Colonic mucosa (tissue), 4 donors: ENCODE results near the gene RASGRP1. TPM values are rescaled to one million over a fixed set of nuclear protein-coding genes. Genes with fewer than 3 reads are reported as not detected.

ENCODE experiments used
- DNase-seq: peaks from one replicate; pipeline ENCODE4 v3.0.0-alpha.2; 2020
- H3K27ac ChIP-seq: fragments of 200-600 bp; one replicate; pipeline ENCODE4 v1.8.0; 2021
- H3K27me3 ChIP-seq: fragments of 200-600 bp; one replicate; pipeline ENCODE4 v1.8.0; 2021
- H3K36me3 ChIP-seq: fragments of 200-600 bp; one replicate; pipeline ENCODE4 v1.8.0; 2021
- H3K4me1 ChIP-seq: fragments of 200-600 bp; one replicate; pipeline ENCODE4 v1.8.0; 2021; ENCODE audit warnings: mild to moderate bottlenecking
- H3K4me3 ChIP-seq: fragments of 200-600 bp; one replicate; pipeline ENCODE4 v1.8.0; 2021
- H3K9ac ChIP-seq, 2 donors: one replicate each; pipeline ENCODE4 v1.7.0; 2013; ENCODE audit warnings: control low read depth in 2 of 2, low read depth in 2 of 2, low read length in 2 of 2
- H3K9me3 ChIP-seq: fragments of 200-600 bp; one replicate; pipeline ENCODE4 v1.8.0; 2021
- intact Hi-C: fragments of 100-400 bp; cut with DNase I; formaldehyde crosslinking; loops from one replicate; pipeline ENCODE4 v1.14.1; 2022
- total RNA-seq, 2 donors: library from RNA; stranded (reverse); fragmentation: NEBNext Ultra II Directional in 1 of 2; extraction: Animal tissue kit (Norgen Biotek cat#: 25700) in 1 of 2; gene quantifications; one replicate each; pipeline ENCODE4 v1.2.1, GENCODE V29; 2021
- TF ChIP-seq, protein P1 (sequence below): fragments of 200-600 bp; IDR thresholded peaks from one replicate; pipeline ENCODE4 v1.8.0; 2022; ENCODE audit warnings: antibody characterized with exemption, mild to moderate bottlenecking
- donor health status: healthy.
- donor health status: DM: no; HTN: no; CAD: no.
- donor health status: DM: no; HTN: no; CAD: no.

Gene RASGRP1
- total RNA-seq, 2 donors from 2014 or later = 0.96 to 1.5 TPM

GRCh38 chr15:38600236-38600635 lies 35.6 kb upstream of the RASGRP1 start:
- Histone ChIP-seq H3K9me3 (no peaks in the 10 kb centered on the region), H3K27me3 (no peaks in the 10 kb centered on the region), H3K4me3 (no peak overlapping the region), H3K27ac (no peak overlapping the region), H3K4me1 (no peaks in the 10 kb centered on the region), H3K9ac (no peak overlapping the region), H3K36me3 (no peaks in the 10 kb centered on the region)
- DNase-seq = no peak
- intact Hi-C loops = no loop called here
- TF ChIP-seq, protein P1, sequence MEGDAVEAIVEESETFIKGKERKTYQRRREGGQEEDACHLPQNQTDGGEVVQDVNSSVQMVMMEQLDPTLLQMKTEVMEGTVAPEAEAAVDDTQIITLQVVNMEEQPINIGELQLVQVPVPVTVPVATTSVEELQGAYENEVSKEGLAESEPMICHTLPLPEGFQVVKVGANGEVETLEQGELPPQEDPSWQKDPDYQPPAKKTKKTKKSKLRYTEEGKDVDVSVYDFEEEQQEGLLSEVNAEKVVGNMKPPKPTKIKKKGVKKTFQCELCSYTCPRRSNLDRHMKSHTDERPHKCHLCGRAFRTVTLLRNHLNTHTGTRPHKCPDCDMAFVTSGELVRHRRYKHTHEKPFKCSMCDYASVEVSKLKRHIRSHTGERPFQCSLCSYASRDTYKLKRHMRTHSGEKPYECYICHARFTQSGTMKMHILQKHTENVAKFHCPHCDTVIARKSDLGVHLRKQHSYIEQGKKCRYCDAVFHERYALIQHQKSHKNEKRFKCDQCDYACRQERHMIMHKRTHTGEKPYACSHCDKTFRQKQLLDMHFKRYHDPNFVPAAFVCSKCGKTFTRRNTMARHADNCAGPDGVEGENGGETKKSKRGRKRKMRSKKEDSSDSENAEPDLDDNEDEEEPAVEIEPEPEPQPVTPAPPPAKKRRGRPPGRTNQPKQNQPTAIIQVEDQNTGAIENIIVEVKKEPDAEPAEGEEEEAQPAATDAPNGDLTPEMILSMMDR = no peak

- Histone ChIP-seq H3K27me3 (no peaks in the 10 kb centered on the region), H3K27ac (no peak overlapping the region), H3K36me3 (no peaks in the 10 kb centered on the region), H3K9me3 (no peaks in the 10 kb centered on the region), H3K4me1 (no peaks in the 10 kb centered on the region), H3K4me3 (no peak overlapping the region), H3K9ac (no peak overlapping the region)
- no peak for DNase-seq
- TF ChIP-seq, protein P1 = no peak
- intact Hi-C loops = no loop called here
These were observed 34.1 kb upstream of the RASGRP1 start for GRCh38 chr15:38598749-38599148.

DNA sequence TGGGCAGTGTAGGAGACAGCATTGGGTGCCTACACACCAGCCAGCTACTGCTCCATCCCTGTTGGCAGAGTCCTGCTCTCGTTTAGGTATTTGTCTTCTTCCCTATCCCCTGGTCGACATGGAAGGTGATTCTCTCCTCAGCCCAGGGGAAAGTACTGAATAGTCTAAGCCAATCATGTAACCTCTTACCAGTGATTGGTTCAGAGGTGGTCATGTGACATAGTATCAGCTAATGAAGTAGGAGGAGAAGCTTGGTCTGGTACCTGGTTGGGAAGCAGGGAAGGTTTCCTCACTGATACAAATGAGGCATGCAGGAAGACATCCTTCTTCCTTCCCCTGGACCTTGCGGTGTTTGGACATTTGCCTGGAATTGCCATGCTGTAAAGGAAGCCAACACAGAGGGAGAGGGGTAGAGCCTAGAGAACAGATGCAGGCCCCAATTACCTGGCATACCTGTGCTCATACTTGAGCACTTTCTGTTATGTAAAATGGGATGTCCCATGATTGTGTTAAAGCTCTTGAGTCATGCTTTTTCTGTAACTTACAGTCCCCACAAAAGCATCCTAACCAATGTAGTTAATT lies 32.7 kb upstream of the RASGRP1 start:
- Histone ChIP-seq H3K9ac (no peak overlapping the region), H3K4me3 (no peak overlapping the region), H3K27me3 (no peaks in the 10 kb centered on the region), H3K27ac (no peak overlapping the region), H3K36me3 (no peaks in the 10 kb centered on the region), H3K9me3 (no peaks in the 10 kb centered on the region), H3K4me1 (no peaks in the 10 kb centered on the region)
- intact Hi-C loops = no loop called here
- no peak for DNase-seq
- TF ChIP-seq, protein P1 = no peak

GRCh38 chr15:38593524-38593923 lies 28.9 kb upstream of the RASGRP1 start:
- intact Hi-C loops = no loop called here
- H3K9me3 ChIP-seq = no peaks in the 10 kb centered on the region
- no peak overlapping the region for H3K4me3 ChIP-seq
- no peak overlapping the region for H3K9ac ChIP-seq
- H3K27ac ChIP-seq = no peak overlapping the region
- no peaks in the 10 kb centered on the region for H3K36me3 ChIP-seq
- TF ChIP-seq, protein P1 = no peak
- H3K4me1 ChIP-seq = no peaks in the 10 kb centered on the region
- DNase-seq = no peak
- no peaks in the 10 kb centered on the region for H3K27me3 ChIP-seq

DNA sequence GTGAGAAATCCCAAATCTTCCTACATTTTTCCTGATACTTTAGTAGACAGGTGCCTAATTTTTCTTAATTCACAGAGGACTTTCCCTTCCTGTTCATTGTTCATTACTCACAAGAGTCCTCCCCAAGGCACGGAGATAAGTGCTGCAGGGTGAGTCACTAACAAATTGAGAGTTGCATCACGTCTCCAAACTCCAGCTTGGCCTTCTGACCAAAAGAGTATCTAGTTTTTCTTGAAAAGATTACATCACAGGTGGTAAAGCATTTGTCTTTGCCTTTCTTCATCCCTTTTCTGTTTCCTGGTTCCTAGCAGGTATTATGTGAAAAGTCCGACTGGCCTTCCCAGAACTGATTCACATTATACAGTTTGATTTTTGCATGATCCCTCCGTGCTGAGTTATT lies 24.9 kb upstream of the RASGRP1 start:
- no peak overlapping the region for H3K9ac ChIP-seq
- H3K9me3 ChIP-seq = no peaks in the 10 kb centered on the region
- no peak for DNase-seq
- H3K4me1 ChIP-seq = no peaks in the 10 kb centered on the region
- TF ChIP-seq, protein P1 = no peak
- H3K27ac ChIP-seq = no peak overlapping the region
- H3K27me3 ChIP-seq = no peaks in the 10 kb centered on the region
- H3K36me3 ChIP-seq = no peaks in the 10 kb centered on the region
- intact Hi-C loops = no loop called here
- no peak overlapping the region for H3K4me3 ChIP-seq
